Measurements from ENCODE around the gene MEST.

- TF ChIP-seq MYC (IDR thresholded peaks at IDR 0.05; ENCODE audit: low read depth, low read length): no peak
- TF ChIP-seq, protein P1, sequence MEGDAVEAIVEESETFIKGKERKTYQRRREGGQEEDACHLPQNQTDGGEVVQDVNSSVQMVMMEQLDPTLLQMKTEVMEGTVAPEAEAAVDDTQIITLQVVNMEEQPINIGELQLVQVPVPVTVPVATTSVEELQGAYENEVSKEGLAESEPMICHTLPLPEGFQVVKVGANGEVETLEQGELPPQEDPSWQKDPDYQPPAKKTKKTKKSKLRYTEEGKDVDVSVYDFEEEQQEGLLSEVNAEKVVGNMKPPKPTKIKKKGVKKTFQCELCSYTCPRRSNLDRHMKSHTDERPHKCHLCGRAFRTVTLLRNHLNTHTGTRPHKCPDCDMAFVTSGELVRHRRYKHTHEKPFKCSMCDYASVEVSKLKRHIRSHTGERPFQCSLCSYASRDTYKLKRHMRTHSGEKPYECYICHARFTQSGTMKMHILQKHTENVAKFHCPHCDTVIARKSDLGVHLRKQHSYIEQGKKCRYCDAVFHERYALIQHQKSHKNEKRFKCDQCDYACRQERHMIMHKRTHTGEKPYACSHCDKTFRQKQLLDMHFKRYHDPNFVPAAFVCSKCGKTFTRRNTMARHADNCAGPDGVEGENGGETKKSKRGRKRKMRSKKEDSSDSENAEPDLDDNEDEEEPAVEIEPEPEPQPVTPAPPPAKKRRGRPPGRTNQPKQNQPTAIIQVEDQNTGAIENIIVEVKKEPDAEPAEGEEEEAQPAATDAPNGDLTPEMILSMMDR (IDR thresholded peaks at IDR 0.05; ENCODE audit: extremely low read depth in 1 of 2, insufficient read depth in 1 of 2, low read depth in 1 of 2, low read length in 2 of 2): no peak
- no peak for TF ChIP-seq POLR2A (IDR thresholded peaks at IDR 0.05; ENCODE audit: low read depth, low read length)
- TF ChIP-seq EZH2 (IDR thresholded peaks at IDR 0.05; ENCODE audit: borderline replicate concordance, low read depth, low read length, severe bottlenecking): no peak
Measured at GRCh38 chr7:130471974-130472373, 19.9 kb upstream of the MEST start.
